Measurements from ENCODE around the gene PRKG1. TPM values are rescaled to one million over a fixed set of nuclear protein-coding genes. Genes with fewer than 3 reads are reported as not detected.

The PRKG1 gene
- polyA plus RNA-seq, 3 donors: not detected

GRCh38 chr10:51214207-51215196 is 140.2 kb downstream of the PRKG1 start:
- Mint-ChIP-seq H3K4me1 (no peaks in the 10 kb centered on the region), H3K27ac (no peak overlapping the region), H3K27me3 (ENCODE audit: low read depth in 3 of 3) (peaks cover 0 to 2% (median 0%) of the 10 kb centered on the region in 3 donors), H3K4me3 (no peak overlapping the region), H3K9me3 (peaks cover 0 to 5% (median 2%) of the 10 kb centered on the region in 7 donors), H3K36me3 (no peaks in the 10 kb centered on the region)
- no peak overlapping the region for H3K4me2 ChIP-seq (replicated peaks; ENCODE audit: extremely low read depth, low read length, poor library complexity, severe bottlenecking)
- intact Hi-C loops (cut with micrococcal nuclease): no loop called here
- no peak overlapping the region for H3K27ac ChIP-seq (ENCODE audit: low read depth in 1 of 2, low read length in 2 of 2)
- WGBS (ENCODE audit: insufficient coverage): 85% methylated on average over 8 of the region's 11 CpGs
- no peaks in the 10 kb centered on the region for H3K27me3 ChIP-seq (ENCODE audit: control insufficient read depth in 2 of 2, insufficient read depth in 2 of 2, low read length in 2 of 2)
- no peaks in the 10 kb centered on the region for H3K79me2 ChIP-seq (ENCODE audit: insufficient read depth, low read length)
- H3K9ac ChIP-seq (ENCODE audit: insufficient read depth, low read length, poor library complexity, severe bottlenecking): no peak overlapping the region
- no peak for TF ChIP-seq CTCF (IDR thresholded peaks at IDR 0.05)
- no peaks in the 10 kb centered on the region for H4K20me1 ChIP-seq (ENCODE audit: insufficient read depth, low read length)
- H2AFZ ChIP-seq (ENCODE audit: insufficient read depth, low read depth, low read length, poor library complexity, severe bottlenecking): no peak overlapping the region
- no peaks in the 10 kb centered on the region for H3K36me3 ChIP-seq (replicated peaks in 1 of 2; ENCODE audit: control insufficient read depth in 1 of 2, insufficient read depth in 2 of 2, low read length in 2 of 2)
- no peak overlapping the region for H3K4me3 ChIP-seq (replicated peaks in 1 of 3; ENCODE audit: low read depth in 2 of 3, low read length in 3 of 3)
- no peak for DNase-seq
- H3K9me3 ChIP-seq (replicated peaks in 1 of 2; ENCODE audit: control insufficient read depth in 1 of 2, insufficient read depth in 1 of 2, low read length in 2 of 2): no peaks in the 10 kb centered on the region
- no peaks in the 10 kb centered on the region for H3K4me1 ChIP-seq (ENCODE audit: control insufficient read depth in 1 of 2, insufficient read depth in 2 of 2, low read length in 2 of 2)

GRCh38 chr10:51215951-51216834 is 141.9 kb downstream of the PRKG1 start:
- no peaks in the 10 kb centered on the region for H3K36me3 Mint-ChIP-seq
- TF ChIP-seq CTCF (IDR thresholded peaks at IDR 0.05): no peak
- no CpG with 5 or more reads among the region's 3 CpGs for WGBS (ENCODE audit: insufficient coverage)
- H3K4me1 ChIP-seq (ENCODE audit: control insufficient read depth in 1 of 2, insufficient read depth in 2 of 2, low read length in 2 of 2): no peaks in the 10 kb centered on the region
- H3K4me3 Mint-ChIP-seq: no peak overlapping the region
- DNase-seq: no peak
- no peak overlapping the region for H2AFZ ChIP-seq (ENCODE audit: insufficient read depth, low read depth, low read length, poor library complexity, severe bottlenecking)
- no peaks in the 10 kb centered on the region for H3K79me2 ChIP-seq (ENCODE audit: insufficient read depth, low read length)
- H3K27me3 Mint-ChIP-seq (ENCODE audit: low read depth in 3 of 3): peaks cover 0 to 2% (median 0%) of the 10 kb centered on the region in 3 donors
- H3K9me3 Mint-ChIP-seq: peaks cover 0 to 3% (median 1%) of the 10 kb centered on the region in 7 donors
- H3K9me3 ChIP-seq (replicated peaks in 1 of 2; ENCODE audit: control insufficient read depth in 1 of 2, insufficient read depth in 1 of 2, low read length in 2 of 2): no peaks in the 10 kb centered on the region
- no peak overlapping the region for H3K4me3 ChIP-seq (replicated peaks in 1 of 3; ENCODE audit: low read depth in 2 of 3, low read length in 3 of 3)
- no peak overlapping the region for H3K4me2 ChIP-seq (replicated peaks; ENCODE audit: extremely low read depth, low read length, poor library complexity, severe bottlenecking)
- H3K9ac ChIP-seq (ENCODE audit: insufficient read depth, low read length, poor library complexity, severe bottlenecking): no peak overlapping the region
- H3K36me3 ChIP-seq (replicated peaks in 1 of 2; ENCODE audit: control insufficient read depth in 1 of 2, insufficient read depth in 2 of 2, low read length in 2 of 2): no peaks in the 10 kb centered on the region
- intact Hi-C loops (cut with micrococcal nuclease): no loop called here
- no peaks in the 10 kb centered on the region for H4K20me1 ChIP-seq (ENCODE audit: insufficient read depth, low read length)
- H3K27ac ChIP-seq (ENCODE audit: low read depth in 1 of 2, low read length in 2 of 2): no peak overlapping the region
- no peak overlapping the region for H3K27ac Mint-ChIP-seq
- H3K27me3 ChIP-seq (ENCODE audit: control insufficient read depth in 2 of 2, insufficient read depth in 2 of 2, low read length in 2 of 2): no peaks in the 10 kb centered on the region
- no peaks in the 10 kb centered on the region for H3K4me1 Mint-ChIP-seq
